ENCODE results near the gene MED28.
"Not testable (repeated sequence)": the region's sequence is repeated elsewhere in the genome, so short reads cannot be mapped to it uniquely, and the experiment has no call there.

Gene MED28, protein sequence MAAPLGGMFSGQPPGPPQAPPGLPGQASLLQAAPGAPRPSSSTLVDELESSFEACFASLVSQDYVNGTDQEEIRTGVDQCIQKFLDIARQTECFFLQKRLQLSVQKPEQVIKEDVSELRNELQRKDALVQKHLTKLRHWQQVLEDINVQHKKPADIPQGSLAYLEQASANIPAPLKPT

DNA sequence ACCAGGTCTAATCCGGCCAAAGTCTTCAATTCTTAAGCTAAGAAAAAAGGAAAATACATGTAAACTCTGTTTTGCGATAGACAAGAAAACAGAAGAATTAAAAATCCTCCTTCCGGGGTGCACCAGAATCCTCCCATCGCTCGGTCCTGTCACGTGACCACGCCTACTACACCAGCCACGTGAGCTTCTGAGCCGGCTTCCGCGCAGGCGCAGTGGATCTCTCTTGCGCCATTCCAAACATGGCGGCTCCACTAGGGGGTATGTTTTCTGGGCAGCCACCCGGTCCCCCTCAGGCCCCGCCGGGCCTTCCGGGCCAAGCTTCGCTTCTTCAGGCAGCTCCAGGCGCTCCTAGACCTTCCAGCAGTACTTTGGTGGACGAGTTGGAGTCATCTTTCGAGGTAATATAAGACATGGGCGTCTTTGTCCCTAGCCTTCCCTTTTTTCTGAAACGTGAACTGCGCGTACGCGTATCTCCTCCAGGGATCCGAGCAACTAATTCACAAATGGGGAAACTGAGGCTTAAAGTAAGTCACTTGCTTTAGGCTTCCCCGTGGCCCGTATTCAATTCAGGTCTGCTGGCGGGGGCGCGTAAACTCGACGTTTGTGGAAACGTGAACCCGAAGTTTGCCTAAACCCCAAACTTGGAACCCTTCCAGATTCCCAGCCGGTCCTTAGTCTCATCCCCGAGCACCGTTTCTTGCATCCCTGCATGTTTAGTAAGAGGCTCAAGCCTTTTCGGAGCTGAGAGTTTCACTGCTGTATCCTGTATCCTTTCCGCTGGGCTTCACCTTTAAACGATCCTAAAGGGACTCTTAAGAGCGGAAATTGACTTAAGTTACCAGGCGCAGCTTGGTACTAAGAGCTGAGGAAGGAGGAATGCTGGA is at the start of gene MED28:
MED28 (plus strand) TSS at position 226 of the 884 bp plus-strand sequence; CDS start at position 240, 14 bp downstream.
- peak; percentile 86 to 88 for DNase-seq

DNA sequence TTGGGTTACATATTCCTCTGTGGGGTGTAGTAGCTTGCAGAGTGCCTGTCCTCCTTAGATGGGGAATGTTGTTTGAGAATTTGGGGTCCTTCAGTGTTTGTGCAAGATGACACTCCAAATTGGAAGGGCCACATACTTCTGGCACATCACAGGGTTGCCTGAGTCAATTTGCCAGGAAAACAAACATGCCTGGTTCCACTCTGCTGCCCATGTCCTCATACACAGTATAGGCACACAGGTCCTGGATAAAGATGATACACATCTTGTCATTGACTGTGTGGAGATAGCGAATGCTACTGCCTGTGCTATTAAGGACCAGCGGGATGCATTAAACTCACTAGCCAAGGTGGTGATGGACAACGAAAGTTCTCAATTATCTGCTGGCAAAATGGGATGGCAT is 48.6 kb upstream of the MED28 start:
- DNase-seq, result no peak

DNA sequence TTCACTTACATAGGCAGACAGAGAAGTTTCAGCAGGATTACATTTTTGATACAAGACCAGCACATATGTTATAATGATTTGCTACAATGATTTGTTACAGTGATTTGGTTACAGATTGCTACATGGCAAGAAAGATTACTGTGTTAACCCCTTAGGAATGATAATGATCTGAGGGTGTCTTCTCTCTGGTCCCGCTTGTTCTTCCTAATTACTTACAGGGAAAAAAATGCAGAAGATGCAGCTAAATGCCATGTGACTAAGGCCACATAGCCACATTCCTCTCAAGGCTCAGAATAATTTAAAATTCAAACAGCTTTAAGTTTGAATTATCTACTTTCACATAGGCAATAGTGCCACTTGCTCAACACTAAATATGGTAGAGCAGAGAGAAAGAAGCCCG is 47.2 kb upstream of the MED28 start:
- no peak for DNase-seq

DNA sequence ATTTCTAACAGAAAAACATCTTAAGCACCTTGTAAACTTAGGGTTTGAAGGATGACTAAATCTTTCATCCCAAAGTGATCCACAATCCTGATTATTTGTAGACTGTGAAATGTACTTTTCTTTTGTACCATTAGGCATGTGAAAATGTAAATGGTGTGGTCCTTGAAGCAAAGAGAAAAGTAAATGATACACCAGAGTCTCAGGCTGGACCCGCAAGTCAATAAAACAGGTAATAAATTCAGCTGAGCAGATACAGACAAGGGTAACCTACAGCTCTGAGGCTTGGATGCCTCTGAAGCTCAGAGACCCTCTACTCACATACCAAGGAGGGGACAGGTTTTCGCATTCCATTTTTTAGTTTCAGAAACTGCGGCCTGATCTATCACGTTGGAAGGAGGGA is 40.2 kb upstream of the MED28 start:
- no peak for DNase-seq

DNA sequence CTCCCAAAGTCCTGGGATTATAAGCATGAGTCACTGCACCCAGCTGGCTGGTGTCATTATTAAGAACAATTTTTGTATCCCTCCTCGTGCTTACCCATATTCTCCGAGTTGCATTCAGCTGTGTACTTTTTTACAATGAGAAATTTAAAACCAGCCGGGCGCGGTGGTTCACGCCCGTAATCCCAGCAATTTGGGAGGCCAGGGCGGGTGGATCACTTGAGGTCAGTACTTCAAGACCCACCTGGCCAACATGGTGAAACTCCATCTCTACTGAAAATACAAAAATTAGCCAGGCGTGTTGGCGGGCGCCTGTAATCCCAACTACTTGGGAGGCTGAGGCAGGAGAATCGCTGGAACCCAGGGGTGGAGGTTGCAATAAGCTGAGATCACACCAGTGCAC is 39.3 kb upstream of the MED28 start:
- DNase-seq, result not testable (repeated sequence)

DNA sequence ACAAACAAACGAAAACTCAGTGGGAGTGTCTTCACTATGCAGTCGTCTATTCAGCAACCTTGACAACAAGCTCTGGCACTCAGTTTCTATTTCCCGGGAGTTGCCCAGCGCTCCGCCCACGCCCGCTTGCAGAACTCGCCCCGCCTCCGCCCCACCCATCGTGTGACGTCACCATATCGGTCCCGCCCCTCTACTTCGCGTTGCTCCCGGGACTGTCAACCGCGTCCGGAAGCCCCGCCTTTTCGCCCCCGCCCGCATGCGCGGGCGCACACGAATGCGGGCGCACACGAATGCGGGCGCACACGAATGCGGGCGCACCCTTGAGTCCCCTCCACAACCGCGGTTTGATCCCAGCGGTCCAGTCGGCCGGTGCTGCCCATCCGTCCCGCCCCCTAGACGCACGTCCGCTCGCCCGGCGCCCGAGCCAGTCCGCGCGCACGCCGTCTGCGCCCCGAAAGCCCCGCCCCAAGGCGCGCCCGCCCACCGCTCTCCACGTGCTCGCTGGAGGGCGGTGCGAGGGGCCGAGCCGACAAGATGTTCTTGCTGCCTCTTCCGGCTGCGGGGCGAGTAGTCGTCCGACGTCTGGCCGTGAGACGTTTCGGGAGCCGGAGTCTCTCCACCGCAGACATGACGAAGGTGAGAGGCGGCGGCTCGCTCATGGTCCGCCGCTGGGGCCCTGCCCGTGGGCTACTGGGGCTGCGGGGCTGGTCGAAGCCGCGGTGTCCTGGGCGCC is 37.3 kb upstream of the MED28 start, which contains the start of gene LAP3:
LAP3 (plus strand) TSS at position 267 of the 733 bp plus-strand sequence; CDS start at position 535, 268 bp downstream.
- DNase-seq, result peak; percentile 96 to 98

DNA sequence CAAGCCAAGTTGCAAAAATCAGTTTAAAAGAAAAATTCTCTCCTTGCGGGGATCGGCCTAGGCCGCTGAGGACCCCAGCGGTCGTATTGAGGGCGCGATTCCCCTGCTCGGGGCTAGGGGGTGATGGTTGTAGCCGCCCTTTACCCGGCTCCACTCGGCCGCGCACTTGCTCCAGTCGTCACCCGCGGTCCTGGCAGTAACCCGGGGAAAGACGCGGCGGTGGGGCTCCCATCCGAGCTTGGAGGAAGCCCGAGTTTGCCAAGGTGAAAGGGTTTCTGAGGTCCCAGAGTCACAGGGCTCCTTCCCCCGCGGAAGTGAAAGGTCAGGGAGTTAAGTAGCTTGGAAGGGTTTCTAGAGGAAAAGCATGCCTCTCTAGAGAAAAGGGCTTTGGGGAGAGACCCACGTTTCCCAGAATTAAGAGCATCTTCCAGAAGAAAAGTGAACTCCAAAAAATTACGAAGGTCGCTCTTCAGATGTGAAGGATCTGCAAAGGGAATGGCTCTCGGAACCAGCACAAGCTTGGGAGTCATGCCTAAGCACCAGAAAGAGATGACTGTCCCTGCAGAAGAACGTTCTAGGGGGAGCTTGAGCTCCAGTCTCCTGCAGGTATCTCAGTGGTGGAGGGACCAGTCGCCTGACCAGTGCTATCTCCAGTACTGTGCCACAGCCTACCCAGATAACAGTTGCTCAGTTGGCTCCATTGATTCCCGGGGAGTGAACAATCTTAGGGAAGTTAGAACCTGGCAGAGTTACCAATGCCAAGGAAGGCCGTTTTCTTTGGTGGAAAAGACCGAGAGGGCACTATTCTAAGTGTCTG is 36.6 kb upstream of the MED28 start:
- peak in 1 of 2 donors; percentile 49 for DNase-seq

DNA sequence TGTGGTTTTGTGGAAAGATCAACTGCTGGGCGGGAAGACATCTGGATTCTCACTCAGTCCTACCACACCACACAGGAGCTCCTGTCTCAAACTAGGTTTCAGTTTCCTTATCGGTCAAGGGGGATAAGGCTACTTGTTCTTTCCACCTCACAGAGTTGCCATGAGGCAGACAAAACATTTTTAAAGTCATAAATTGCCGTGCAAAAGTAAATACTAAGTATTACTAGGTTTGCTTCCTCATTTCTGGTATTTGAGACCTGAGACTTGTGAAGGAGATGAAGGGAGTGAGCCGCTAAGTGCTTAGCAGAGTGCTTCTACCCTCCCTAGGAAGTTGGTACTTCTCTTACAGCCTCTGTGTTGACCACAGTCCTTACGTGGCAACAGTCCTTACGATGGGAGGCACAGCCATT is 36.0 kb upstream of the MED28 start:
- no peak for DNase-seq

DNA sequence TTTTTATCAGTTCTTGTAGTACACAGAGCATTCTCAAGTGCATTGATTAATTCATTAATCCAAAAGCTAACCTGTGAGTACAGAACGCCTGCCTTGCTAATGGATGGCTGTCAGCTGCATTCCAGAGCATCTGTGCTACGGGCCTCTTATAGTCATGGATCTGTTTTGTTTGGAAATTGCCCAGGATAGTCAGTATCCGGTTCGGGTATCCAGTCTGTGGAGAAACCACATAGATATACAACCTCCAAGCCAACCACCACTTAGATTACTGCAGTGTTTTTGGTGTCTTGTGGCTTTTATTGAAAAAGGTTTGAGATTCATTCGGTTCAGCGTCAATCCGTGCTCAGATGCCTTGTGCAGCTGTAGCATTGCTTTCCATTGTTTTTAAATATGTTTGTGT is 33.5 kb upstream of the MED28 start:
- DNase-seq, result no peak

DNA sequence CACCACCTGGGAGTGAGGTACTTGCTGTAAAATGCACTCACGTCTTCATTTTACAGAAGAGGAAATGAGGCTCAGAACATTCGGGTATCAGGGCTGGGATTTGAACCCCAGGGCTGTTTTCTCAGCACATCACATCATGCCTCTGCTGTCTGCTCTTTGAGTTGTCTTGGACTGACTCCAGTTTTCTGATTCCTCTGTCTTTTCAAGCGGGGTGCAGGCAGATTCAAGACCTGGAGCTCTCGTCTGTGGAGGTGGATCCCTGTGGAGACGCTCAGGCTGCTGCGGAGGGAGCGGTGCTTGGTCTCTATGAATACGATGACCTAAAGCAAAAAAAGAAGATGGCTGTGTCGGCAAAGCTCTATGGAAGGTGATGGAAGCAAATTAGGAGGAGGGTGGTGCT is 31.2 kb upstream of the MED28 start:
- no peak for DNase-seq

DNA sequence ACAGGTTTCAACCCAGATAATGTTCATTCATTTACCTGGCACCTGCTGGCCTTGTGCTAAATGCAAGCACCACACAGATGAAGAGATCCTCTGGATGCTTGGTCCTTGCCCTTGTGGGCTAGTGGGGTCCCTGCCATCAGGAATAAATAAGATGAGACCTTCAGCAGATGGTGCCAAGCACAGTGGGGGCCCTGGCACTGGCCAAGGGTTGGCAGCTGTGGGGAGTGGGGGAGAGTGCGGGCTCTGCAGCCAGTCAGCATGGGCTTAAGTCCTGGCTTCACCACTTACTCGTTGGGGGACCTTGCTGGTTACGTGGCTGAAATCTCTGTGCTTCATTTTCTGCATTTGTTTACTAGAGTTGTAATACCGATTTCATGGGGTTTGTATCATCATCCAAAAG is 30.5 kb upstream of the MED28 start:
- no peak for DNase-seq

DNA sequence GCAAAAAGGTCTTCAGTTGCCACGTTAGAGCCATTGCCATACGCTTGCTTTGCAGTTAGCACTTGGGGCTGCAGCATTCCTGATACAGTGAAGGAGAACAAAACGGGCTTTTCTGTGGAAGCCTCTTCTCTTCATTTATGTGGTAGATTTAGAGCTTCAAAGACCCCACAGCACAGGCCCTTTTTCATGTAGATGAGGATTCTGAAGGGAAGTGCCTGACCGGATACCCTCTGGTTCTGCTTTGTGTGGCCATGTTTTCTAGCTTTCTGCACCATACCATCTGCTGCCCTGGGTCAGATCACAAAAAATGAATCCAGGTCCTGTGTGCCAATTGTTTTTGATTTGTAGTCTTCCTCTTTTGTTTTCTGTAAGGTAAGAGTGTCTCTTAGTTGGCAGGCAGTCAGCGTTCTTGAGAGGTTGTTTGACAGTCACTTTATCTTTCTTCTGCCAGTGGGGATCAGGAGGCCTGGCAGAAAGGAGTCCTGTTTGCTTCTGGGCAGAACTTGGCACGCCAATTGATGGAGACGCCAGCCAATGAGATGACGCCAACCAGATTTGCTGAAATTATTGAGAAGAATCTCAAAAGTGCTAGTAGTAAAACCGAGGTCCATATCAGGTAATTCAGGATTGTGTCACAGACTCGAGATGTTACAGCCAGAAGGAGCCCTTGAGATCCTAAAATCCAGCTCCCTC is 29.8 kb upstream of the MED28 start:
- DNase-seq, result no peak

DNA sequence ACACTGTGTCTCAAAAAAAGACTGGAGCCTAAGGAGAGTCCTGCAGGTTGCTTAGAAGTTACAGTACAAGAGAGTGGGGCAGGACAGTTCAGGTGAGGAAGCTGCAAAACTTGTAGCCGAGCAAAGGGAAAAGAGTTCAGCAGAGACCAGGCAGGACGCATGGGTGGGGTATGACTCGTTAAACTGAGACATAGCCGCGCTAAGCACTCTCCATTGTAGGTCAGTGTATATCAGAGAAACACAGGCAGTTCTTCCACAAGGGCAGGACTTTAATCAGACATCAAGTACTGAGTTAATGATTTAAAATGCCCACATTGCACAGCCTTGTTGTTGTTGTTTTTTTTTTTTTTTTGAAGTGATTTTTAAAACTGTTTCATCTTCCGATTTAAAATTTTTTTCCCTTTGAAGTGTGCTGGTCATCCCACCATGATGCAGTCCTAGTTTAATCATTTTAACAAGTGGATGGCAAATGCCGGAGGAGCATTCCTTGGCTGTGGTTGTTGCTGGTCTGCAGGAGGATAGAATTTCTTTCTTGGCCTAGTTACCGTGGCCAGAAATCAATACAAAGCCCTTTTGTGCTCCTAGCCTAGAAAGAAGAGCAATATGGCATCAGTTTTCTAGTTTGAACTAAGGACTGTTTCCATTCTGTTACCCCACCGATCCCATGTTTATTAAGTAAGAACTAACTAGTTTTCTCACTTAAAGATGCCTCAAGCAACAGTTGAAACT is 27.2 kb upstream of the MED28 start:
- peak in 1 of 2 donors; percentile 37 for DNase-seq

DNA sequence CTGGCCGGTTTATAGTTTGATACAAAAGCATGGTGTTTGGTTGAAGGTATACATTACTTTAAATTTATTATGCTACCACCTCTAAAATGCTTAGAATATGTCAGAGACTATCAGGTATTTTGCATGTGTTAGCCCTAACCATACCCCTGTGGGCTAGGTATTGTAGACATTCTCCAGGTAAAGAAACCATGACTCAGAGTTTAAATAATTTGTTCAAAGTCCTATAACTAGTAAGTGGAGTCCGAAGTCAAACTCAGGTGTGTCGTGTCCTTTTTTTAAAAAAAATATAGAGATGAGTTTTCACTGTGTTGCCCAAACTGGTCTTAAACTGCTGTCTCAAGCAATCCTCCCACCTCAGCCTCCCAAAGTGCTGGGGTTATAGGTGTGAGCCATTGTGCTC is 25.1 kb upstream of the MED28 start:
- no peak for DNase-seq

DNA sequence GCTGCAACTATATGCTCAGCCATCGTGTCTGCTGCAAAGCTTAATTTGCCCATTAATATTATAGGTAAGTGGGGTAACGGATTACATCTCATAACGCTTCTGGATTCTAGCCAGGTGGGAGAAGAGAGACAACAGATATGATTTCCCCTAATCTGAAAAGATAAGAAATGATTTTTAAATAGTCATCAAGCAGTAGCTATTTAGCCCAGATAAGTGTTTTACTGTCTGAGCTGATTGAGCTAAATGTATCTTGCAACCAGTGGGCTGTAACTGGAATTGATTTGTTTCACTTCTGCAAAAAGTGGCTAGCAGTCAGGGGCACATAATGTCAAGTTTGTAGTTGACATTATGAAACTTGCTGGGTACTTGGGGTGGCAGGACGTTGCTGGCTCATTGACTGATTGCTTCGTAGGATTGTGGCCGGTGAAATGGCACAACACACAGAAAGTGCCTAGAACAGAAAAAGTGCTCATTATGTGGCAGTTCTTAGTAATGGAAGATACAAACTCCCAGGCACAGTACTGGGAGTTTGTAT is 18.9 kb upstream of the MED28 start:
- no peak for DNase-seq

DNA sequence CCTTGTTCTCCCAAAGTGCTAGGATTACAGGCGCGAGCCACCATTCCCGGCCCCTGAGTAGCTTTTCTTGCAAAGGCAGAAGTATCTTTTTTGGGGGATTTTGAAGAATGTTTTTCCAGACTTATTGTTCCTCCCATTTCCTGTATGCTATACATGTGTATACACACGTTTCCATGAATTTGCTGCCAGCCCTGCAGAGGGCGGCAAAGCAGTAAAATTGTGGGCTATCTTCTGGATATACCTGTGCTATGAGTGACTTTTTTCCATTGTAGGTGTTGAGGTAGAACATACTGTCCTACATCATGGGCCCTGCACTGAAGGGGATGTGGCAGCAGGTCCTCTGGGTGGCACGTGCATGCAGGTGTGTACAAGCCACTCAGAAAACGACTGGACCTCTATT is 16.9 kb upstream of the MED28 start:
- DNase-seq, result no peak

DNA sequence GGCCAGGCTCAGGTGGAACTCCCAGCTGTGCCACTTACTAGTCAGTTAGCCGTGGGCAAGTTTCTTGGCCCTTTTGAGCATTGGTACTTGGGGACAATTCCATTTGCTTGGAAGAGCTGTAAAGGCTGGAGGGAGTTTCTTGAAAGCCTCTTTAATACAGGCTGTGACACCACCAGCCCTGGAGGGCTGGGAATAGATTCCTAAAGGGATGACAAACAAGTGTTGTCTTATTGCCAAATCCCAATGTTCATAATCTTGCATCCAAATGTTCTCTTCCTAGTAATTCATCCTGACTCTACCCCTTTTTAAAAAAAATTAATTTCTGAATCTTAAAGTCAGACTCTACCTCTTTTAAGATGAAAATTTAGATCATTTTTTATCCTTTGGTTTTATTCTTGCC is 14.6 kb upstream of the MED28 start:
- no peak for DNase-seq

DNA sequence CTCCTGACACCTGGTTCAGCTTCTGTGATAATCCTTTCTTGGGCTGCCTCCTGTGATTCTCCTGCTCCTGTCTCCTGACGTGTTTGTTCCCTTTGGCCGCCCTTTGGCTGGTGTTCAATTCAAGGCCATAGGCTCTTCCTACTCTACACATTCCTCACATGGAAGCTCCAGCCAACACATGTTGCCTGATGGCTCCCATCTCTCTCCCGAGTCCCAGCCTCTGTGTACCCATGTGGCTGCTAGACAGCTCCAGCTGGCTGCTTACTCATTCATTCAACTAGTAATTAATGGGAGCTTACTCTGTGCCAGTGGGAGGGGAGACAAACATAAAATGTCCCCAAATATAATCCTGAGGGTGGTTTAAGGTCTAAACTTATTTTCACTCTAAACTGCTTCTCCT is 9.2 kb upstream of the MED28 start:
- peak in 1 of 2 donors; percentile 16 for DNase-seq

DNA sequence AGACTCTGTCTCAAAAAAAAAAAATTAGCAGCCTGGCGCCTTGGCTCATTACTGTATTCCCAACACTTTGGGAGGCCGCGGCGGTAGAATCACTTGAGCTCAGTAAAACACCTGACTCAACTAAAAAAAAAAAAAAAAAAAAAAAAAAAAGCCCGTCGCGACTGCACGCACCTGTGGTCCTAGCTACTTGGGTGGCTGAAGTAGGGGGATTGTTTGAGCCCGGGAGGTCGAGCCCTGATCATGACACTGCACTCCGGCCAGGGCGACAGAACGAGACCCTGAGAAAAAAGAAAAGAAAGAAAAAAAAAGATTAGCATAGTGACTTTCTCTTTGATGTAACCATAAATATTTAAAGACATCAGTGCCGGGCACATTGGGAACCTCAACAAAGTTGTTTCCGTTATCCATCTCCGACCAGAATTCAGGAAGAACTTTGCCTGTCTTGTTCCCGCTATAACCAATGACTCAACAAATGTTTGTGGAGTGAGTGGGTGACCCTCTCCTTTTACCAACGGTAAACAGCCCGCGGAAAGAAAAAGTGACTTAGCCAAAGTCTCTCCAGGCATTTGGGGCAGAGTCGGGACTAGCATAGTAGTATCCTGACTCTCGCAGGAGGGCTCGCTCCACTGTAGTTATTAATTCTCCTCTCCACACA is 553 bp upstream of the MED28 start:
- DNase-seq, result no peak

DNA sequence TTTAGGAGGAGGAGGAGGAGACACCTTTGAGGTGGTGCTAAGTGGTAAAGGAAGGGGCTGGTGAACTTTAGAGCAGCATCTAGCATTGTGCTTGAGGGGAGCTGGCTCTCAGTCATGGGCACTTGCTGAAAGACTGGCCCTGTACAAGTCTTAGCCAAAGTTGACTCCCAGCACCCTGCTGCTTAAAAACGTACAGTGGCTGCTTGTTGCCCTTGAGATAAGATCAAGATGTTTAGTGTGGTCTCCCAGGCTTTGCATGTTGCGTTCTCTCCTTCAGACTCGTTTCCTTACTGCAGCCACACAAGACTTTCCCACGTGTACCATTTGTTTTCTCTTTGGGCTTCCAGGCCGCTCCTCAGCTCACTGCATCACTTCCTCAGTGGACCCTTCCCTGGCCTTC is 1.8 kb downstream of the MED28 start:
- DNase-seq, result no peak

DNA sequence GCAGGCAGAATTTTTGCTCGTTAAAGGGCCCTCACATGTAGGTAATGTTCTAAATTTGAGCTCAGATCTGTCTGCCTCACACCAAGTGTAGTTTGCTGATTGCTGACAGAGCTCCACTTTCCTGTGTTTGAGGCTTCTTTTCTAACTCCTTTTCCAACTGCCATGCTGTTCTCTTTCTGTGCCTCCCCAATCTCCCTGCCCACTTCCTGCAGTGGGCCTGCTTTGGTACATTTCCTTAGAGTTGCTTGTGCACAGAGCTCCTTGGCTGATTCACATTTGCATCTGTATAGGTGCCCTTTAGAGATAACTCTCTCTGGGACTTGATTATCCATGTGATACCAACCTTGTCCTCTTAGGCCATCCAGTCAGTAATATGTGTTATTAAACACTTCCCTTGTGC is 4.5 kb downstream of the MED28 start:
- no peak for DNase-seq
